GM19395 (cell line): ENCODE measurements around the gene C10orf105.
A peak's percentile ranks its signal among the peaks of the same experiment; 100 is the strongest.

Experiments used
- ATAC-seq: cut with Tn5 transposase; IDR thresholded peaks from one replicate; pipeline ENCODE4 v1.9.1; 2021; ENCODE audit warnings: mild to moderate bottlenecking, moderate library complexity; ENCODE audit not compliant: unreplicated experiment

The C10orf105 gene

GRCh38 chr10:71700731-71701368 lies 18.7 kb downstream of the C10orf105 start:
- ATAC-seq, result no peak

GRCh38 chr10:71698737-71699136 lies 20.8 kb downstream of the C10orf105 start:
- ATAC-seq, result no peak

- ATAC-seq, result no peak
Measured at GRCh38 chr10:71697938-71698709, 21.5 kb downstream of the C10orf105 start.

- no peak for ATAC-seq
Measured at GRCh38 chr10:71696628-71697326, 22.8 kb downstream of the C10orf105 start.

GRCh38 chr10:71695502-71696476 lies 23.8 kb downstream of the C10orf105 start:
- ATAC-seq, result no peak

GRCh38 chr10:71694567-71694968 lies 25.0 kb downstream of the C10orf105 start:
- peak; percentile 87 for ATAC-seq

- ATAC-seq, result peak; percentile 18
Measured at GRCh38 chr10:71694039-71694501, 25.5 kb downstream of the C10orf105 start.

- ATAC-seq, result no peak
Measured at GRCh38 chr10:71693377-71693776, 26.2 kb downstream of the C10orf105 start.

GRCh38 chr10:71692598-71693306 lies 26.8 kb downstream of the C10orf105 start:
- ATAC-seq, result no peak

GRCh38 chr10:71691405-71691804 lies 28.2 kb downstream of the C10orf105 start:
- no peak for ATAC-seq

- no peak for ATAC-seq
Measured at GRCh38 chr10:71690094-71690720, 29.4 kb downstream of the C10orf105 start.

- ATAC-seq, result no peak
Measured at GRCh38 chr10:71688256-71688655, 31.3 kb downstream of the C10orf105 start.

GRCh38 chr10:71687480-71687879 lies 32.1 kb downstream of the C10orf105 start:
- ATAC-seq, result no peak

GRCh38 chr10:71687077-71687476 lies 32.5 kb downstream of the C10orf105 start:
- no peak for ATAC-seq

GRCh38 chr10:71685554-71686232 lies 33.9 kb downstream of the C10orf105 start:
- ATAC-seq, result no peak

GRCh38 chr10:71684356-71685173 lies 35.0 kb downstream of the C10orf105 start:
- ATAC-seq, result no peak

GRCh38 chr10:71683301-71683700 lies 36.3 kb downstream of the C10orf105 start:
- ATAC-seq, result no peak

GRCh38 chr10:71681977-71682376 lies 37.6 kb downstream of the C10orf105 start:
- ATAC-seq, result no peak
